Chondrocyte (in vitro differentiated cells): ENCODE measurements around the gene TRAT1. TPM values are rescaled to one million over a fixed set of nuclear protein-coding genes. Genes with fewer than 3 reads are reported as not detected.
A peak's percentile ranks its signal among the peaks of the same experiment; 100 is the strongest.

ENCODE experiments used
- DNase-seq: peaks from one replicate; pipeline ENCODE4 v3.0.0; 2021; ENCODE audit warnings: mixed read lengths, low spot score
- H3K27ac Mint-ChIP-seq: one replicate; pipeline ENCODE4 v1.8.0; 2021; ENCODE audit warnings: mild to moderate bottlenecking, moderate library complexity, mixed read lengths; ENCODE audit not compliant: unreplicated experiment
- H3K27me3 Mint-ChIP-seq: 2 replicates; pipeline ENCODE4 v1.8.0; 2021; ENCODE audit warnings: low read depth, mixed read lengths
- H3K36me3 Mint-ChIP-seq: 2 replicates; pipeline ENCODE4 v1.8.0; 2021; ENCODE audit warnings: low read depth, mixed read lengths
- H3K4me1 Mint-ChIP-seq: 2 replicates; pipeline ENCODE4 v1.8.0; 2021; ENCODE audit warnings: low read depth, mild to moderate bottlenecking, mixed read lengths
- H3K4me3 Mint-ChIP-seq: one replicate; pipeline ENCODE4 v1.8.0; 2021; ENCODE audit warnings: mild to moderate bottlenecking, moderate library complexity, mixed read lengths; ENCODE audit not compliant: unreplicated experiment
- H3K9me3 Mint-ChIP-seq: 2 replicates; pipeline ENCODE4 v1.8.0; 2021; ENCODE audit warnings: low read depth, mixed read lengths
- total RNA-seq: library from RNA; stranded (reverse); gene quantifications from 3 replicates; pipeline ENCODE4 v1.2.1, GENCODE V29; 2021
- TF ChIP-seq, protein P1 (sequence below): fragments of 200-600 bp; sonication (generic); IDR thresholded peaks from 2 replicates; pipeline ENCODE4 v1.5.0; 2021; ENCODE audit warnings: antibody characterized with exemption, mild to moderate bottlenecking, moderate library complexity

TRAT1 gene
- total RNA-seq, 1 donor from 2014 or later: not detected

- H3K27me3 Mint-ChIP-seq: peaks cover 8% of the 10 kb centered on the region
- DNase-seq: no peak
These were observed 18.1 kb upstream of the TRAT1 start for GRCh38 chr3:108804437-108804836.

GRCh38 chr3:108804966-108805365, 17.6 kb upstream of the TRAT1 start:
- Mint-ChIP-seq H3K27me3 (peaks cover 8% of the 10 kb centered on the region), H3K9me3 (peaks cover 10% of the 10 kb centered on the region), H3K27ac (no peak overlapping the region), H3K36me3 (no peaks in the 10 kb centered on the region), H3K4me1 (no peaks in the 10 kb centered on the region), H3K4me3 (no peak overlapping the region)
- no peak for DNase-seq
- TF ChIP-seq, protein P1, sequence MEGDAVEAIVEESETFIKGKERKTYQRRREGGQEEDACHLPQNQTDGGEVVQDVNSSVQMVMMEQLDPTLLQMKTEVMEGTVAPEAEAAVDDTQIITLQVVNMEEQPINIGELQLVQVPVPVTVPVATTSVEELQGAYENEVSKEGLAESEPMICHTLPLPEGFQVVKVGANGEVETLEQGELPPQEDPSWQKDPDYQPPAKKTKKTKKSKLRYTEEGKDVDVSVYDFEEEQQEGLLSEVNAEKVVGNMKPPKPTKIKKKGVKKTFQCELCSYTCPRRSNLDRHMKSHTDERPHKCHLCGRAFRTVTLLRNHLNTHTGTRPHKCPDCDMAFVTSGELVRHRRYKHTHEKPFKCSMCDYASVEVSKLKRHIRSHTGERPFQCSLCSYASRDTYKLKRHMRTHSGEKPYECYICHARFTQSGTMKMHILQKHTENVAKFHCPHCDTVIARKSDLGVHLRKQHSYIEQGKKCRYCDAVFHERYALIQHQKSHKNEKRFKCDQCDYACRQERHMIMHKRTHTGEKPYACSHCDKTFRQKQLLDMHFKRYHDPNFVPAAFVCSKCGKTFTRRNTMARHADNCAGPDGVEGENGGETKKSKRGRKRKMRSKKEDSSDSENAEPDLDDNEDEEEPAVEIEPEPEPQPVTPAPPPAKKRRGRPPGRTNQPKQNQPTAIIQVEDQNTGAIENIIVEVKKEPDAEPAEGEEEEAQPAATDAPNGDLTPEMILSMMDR: no peak

More at GRCh38 chr3:108804437-108804836, 18.1 kb upstream of the TRAT1 start:
- Mint-ChIP-seq H3K27ac (no peak overlapping the region), H3K4me3 (no peak overlapping the region), H3K9me3 (peaks cover 10% of the 10 kb centered on the region), H3K4me1 (no peaks in the 10 kb centered on the region), H3K36me3 (no peaks in the 10 kb centered on the region)
- TF ChIP-seq, protein P1: no peak

GRCh38 chr3:108806316-108806715, 16.3 kb upstream of the TRAT1 start:
- H3K4me3 Mint-ChIP-seq: no peak overlapping the region
- H3K9me3 Mint-ChIP-seq: peaks cover 10% of the 10 kb centered on the region
- H3K27me3 Mint-ChIP-seq: peaks cover 11% of the 10 kb centered on the region
- no peaks in the 10 kb centered on the region for H3K4me1 Mint-ChIP-seq
- no peaks in the 10 kb centered on the region for H3K36me3 Mint-ChIP-seq
- TF ChIP-seq, protein P1: no peak
- H3K27ac Mint-ChIP-seq: no peak overlapping the region
- no peak for DNase-seq

DNA sequence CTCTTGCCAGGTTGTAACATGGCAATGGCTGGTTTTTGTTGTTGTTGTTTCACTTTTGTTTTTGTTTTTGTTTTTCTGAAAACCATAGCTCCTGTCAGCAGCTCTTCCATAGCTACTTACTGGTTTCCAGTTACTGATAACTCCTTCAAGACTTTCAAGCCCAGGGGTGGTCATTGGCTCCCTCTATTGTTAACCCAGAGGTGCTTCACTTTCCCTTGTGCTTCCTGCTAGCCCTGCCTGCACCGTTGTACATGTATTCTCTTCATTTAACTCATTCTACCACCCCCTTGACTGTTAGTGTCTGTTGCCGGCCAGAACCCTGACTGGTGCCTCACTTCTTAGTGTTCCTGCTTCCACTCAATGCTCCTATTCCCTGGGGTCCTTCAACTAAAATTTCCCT, 4.2 kb upstream of the TRAT1 start:
- Mint-ChIP-seq H3K9me3 (no peaks in the 10 kb centered on the region), H3K36me3 (no peaks in the 10 kb centered on the region), H3K27ac (no peak overlapping the region), H3K4me1 (no peaks in the 10 kb centered on the region), H3K4me3 (no peak overlapping the region), H3K27me3 (peaks cover 12% of the 10 kb centered on the region)
- TF ChIP-seq, protein P1: peak; percentile 17
- no peak for DNase-seq

GRCh38 chr3:108820586-108820985, 2.0 kb upstream of the TRAT1 start:
- Mint-ChIP-seq H3K4me1 (no peaks in the 10 kb centered on the region), H3K36me3 (no peaks in the 10 kb centered on the region), H3K27me3 (peaks cover 17% of the 10 kb centered on the region), H3K27ac (no peak overlapping the region), H3K4me3 (no peak overlapping the region), H3K9me3 (no peaks in the 10 kb centered on the region)
- TF ChIP-seq, protein P1: no peak
- DNase-seq: no peak
